HS-27A (cell line): ENCODE measurements around the gene LEF1.

Experiments
- DNase-seq: peaks from one replicate; pipeline ENCODE4 v3.0.0-alpha.2; 2012; ENCODE audit warnings: low read depth, missing footprints

LEF1 gene

GRCh38 chr4:108168671-108169523 is at the start of gene LEF1:
Gene LEF1 (minus strand): TSS chr4:108168932. CDS start chr4:108167767, 1,165 bp downstream.
- DNase-seq, result no peak

- no peak for DNase-seq
Observed at GRCh38 chr4:108216510-108216909, 47.8 kb upstream of the LEF1 start.

- no peak for DNase-seq
Observed at GRCh38 chr4:108215055-108215454, 46.3 kb upstream of the LEF1 start.

GRCh38 chr4:108213723-108214122 is 45.0 kb upstream of the LEF1 start:
- DNase-seq, result no peak

- DNase-seq, result no peak
Observed at GRCh38 chr4:108213308-108213707, 44.6 kb upstream of the LEF1 start.

GRCh38 chr4:108210989-108211835 is 42.5 kb upstream of the LEF1 start:
- no peak for DNase-seq

GRCh38 chr4:108209489-108209888 is 40.8 kb upstream of the LEF1 start:
- no peak for DNase-seq

GRCh38 chr4:108205859-108206258 is 37.1 kb upstream of the LEF1 start:
- no peak for DNase-seq

- DNase-seq, result no peak
Observed at GRCh38 chr4:108204518-108204917, 35.8 kb upstream of the LEF1 start.

- DNase-seq, result no peak
Observed at GRCh38 chr4:108203377-108203776, 34.6 kb upstream of the LEF1 start.

- no peak for DNase-seq
Observed at GRCh38 chr4:108201774-108202173, 33.0 kb upstream of the LEF1 start.

GRCh38 chr4:108199881-108200280 is 31.1 kb upstream of the LEF1 start:
- DNase-seq, result no peak

- DNase-seq, result no peak
Observed at GRCh38 chr4:108193886-108194672, 25.3 kb upstream of the LEF1 start.

- no peak for DNase-seq
Observed at GRCh38 chr4:108192935-108193334, 24.2 kb upstream of the LEF1 start.

- DNase-seq, result no peak
Observed at GRCh38 chr4:108192056-108192455, 23.3 kb upstream of the LEF1 start.

GRCh38 chr4:108191269-108191914 is 22.7 kb upstream of the LEF1 start:
- no peak for DNase-seq

- no peak for DNase-seq
Observed at GRCh38 chr4:108188770-108189169, 20.0 kb upstream of the LEF1 start.

- no peak for DNase-seq
Observed at GRCh38 chr4:108185252-108185651, 16.5 kb upstream of the LEF1 start.

GRCh38 chr4:108184453-108185049 is 15.8 kb upstream of the LEF1 start:
- no peak for DNase-seq

GRCh38 chr4:108181704-108182103 is 13.0 kb upstream of the LEF1 start:
- DNase-seq, result no peak

GRCh38 chr4:108180513-108180912 is 11.8 kb upstream of the LEF1 start:
- no peak for DNase-seq
